OCI-LY3 (cell line): ENCODE data around the gene IPO7.
"Not testable (repeated sequence)": the region's sequence is repeated elsewhere in the genome, so short reads cannot be mapped to it uniquely, and the experiment has no call there.

Experiments used
- H2AFZ ChIP-seq: fragments of 200-600, 300-600 bp; shearing (Covaris generic); 2 replicates; pipeline ENCODE4 v1.6.0; 2014; ENCODE audit warnings: antibody characterized with exemption, low read depth, low read length
- H3K27ac ChIP-seq: fragments of 200-600, 300-600 bp; sonication (generic); 2 replicates; pipeline ENCODE4 v1.5.1; 2014; ENCODE audit warnings: mild to moderate bottlenecking, low read length, moderate library complexity, mixed read lengths
- H3K27me3 ChIP-seq: fragments of 200-600, 300-600 bp; sonication (generic); 2 replicates; pipeline ENCODE4 v1.6.1; 2014; ENCODE audit warnings: low read depth, low read length, mixed read lengths
- H3K36me3 ChIP-seq: fragments of 200-600, 300-600 bp; sonication (generic); replicated peaks from 2 replicates; pipeline ENCODE3; 2014; ENCODE audit warnings: low read depth, low read length, mixed read lengths
- H3K4me1 ChIP-seq: fragments of 300-600, 200-600 bp; sonication (generic); 2 replicates; pipeline ENCODE4 v1.6.1; 2014; ENCODE audit warnings: low read length, mixed read lengths
- H3K4me2 ChIP-seq: fragments of 200-600, 300-600 bp; sonication (generic); 2 replicates; pipeline ENCODE4 v1.6.1; 2014; ENCODE audit warnings: low read length, mixed read lengths
- H3K4me3 ChIP-seq: fragments of 300-600, 200-600 bp; sonication (generic); 2 replicates; pipeline ENCODE4 v1.5.1; 2014; ENCODE audit warnings: antibody characterized with exemption, mild to moderate bottlenecking, low read length, moderate library complexity
- H3K79me2 ChIP-seq: fragments of 300-600, 200-600 bp; shearing (Covaris generic); 2 replicates; pipeline ENCODE4 v1.6.1; 2014; ENCODE audit warnings: mild to moderate bottlenecking, low read length, mixed read lengths
- H3K9ac ChIP-seq: fragments of 300-600, 200-600 bp; shearing (Covaris generic); 2 replicates; pipeline ENCODE4 v1.6.0; 2014; ENCODE audit warnings: mild to moderate bottlenecking, low read length, moderate library complexity
- H3K9me3 ChIP-seq: fragments of 200-600, 300-600 bp; shearing (Covaris generic); 2 replicates; pipeline ENCODE4 v1.6.1; 2014; ENCODE audit warnings: low read length, mixed read lengths; ENCODE audit not compliant: insufficient read depth
- H4K20me1 ChIP-seq: fragments of 200-600, 300-600 bp; sonication (generic); 2 replicates; pipeline ENCODE4 v1.6.1; 2016; ENCODE audit warnings: low read length, mixed read lengths; ENCODE audit not compliant: insufficient read depth
- EZH2phosphoT487 ChIP-seq: fragments of 200-600 bp; shearing (Covaris generic); IDR thresholded peaks from 2 replicates; pipeline ENCODE4 v1.6.1; 2018; ENCODE audit warnings: antibody characterized with exemption, mixed run types, low read depth
- TF ChIP-seq, protein P1 (sequence below): fragments of 200-600, 300-600 bp; sonication (generic); IDR thresholded peaks from 2 replicates; pipeline ENCODE4 v1.5.1; 2014; ENCODE audit warnings: antibody characterized with exemption, low read length, low read depth

The IPO7 gene

GRCh38 chr11:9351321-9351881 is 33.1 kb upstream of the IPO7 start:
- Histone ChIP-seq H3K36me3 (no peaks in the 10 kb centered on the region), H4K20me1 (no peaks in the 10 kb centered on the region), H2AFZ (no peak overlapping the region), H3K79me2 (no peaks in the 10 kb centered on the region), H3K9me3 (no peaks in the 10 kb centered on the region), H3K4me2 (no peak overlapping the region), H3K9ac (no peak overlapping the region), H3K4me1 (no peaks in the 10 kb centered on the region), H3K27ac (no peak overlapping the region), H3K4me3 (no peak overlapping the region), H3K27me3 (peaks cover 9% of the 10 kb centered on the region; the same call in 1 of the 2 replicates)
- TF ChIP-seq, protein P1, sequence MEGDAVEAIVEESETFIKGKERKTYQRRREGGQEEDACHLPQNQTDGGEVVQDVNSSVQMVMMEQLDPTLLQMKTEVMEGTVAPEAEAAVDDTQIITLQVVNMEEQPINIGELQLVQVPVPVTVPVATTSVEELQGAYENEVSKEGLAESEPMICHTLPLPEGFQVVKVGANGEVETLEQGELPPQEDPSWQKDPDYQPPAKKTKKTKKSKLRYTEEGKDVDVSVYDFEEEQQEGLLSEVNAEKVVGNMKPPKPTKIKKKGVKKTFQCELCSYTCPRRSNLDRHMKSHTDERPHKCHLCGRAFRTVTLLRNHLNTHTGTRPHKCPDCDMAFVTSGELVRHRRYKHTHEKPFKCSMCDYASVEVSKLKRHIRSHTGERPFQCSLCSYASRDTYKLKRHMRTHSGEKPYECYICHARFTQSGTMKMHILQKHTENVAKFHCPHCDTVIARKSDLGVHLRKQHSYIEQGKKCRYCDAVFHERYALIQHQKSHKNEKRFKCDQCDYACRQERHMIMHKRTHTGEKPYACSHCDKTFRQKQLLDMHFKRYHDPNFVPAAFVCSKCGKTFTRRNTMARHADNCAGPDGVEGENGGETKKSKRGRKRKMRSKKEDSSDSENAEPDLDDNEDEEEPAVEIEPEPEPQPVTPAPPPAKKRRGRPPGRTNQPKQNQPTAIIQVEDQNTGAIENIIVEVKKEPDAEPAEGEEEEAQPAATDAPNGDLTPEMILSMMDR = no peak
- TF ChIP-seq EZH2phosphoT487 = no peak

DNA sequence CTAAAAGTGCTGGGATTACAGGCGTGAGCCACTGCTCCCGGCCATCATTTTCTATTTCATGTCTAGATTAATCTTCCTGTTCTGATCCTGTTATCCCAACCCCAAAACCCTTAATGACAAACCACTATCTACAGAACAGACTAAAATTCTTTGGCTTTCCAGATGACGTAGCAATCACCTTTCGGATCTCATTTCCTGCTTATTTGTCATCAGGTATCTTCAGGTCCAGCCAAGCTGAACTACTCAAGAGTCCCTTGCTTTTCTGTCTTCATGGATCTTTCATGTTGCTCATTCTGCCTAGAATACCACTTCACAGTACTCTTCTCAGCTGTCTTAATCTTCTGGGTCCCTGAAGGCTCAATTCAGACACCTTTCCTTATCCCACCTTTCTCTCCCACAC is 27.4 kb upstream of the IPO7 start:
- Histone ChIP-seq H3K4me1 (no peaks in the 10 kb centered on the region), H4K20me1 (no peaks in the 10 kb centered on the region), H3K27me3 (no peaks in the 10 kb centered on the region), H3K27ac (no peak overlapping the region), H3K9me3 (no peaks in the 10 kb centered on the region), H3K9ac (no peak overlapping the region), H3K36me3 (no peaks in the 10 kb centered on the region), H3K4me2 (no peak overlapping the region), H3K79me2 (no peaks in the 10 kb centered on the region), H2AFZ (no peak overlapping the region), H3K4me3 (no peak overlapping the region)
- no peak for TF ChIP-seq EZH2phosphoT487
- TF ChIP-seq, protein P1 = no peak

DNA sequence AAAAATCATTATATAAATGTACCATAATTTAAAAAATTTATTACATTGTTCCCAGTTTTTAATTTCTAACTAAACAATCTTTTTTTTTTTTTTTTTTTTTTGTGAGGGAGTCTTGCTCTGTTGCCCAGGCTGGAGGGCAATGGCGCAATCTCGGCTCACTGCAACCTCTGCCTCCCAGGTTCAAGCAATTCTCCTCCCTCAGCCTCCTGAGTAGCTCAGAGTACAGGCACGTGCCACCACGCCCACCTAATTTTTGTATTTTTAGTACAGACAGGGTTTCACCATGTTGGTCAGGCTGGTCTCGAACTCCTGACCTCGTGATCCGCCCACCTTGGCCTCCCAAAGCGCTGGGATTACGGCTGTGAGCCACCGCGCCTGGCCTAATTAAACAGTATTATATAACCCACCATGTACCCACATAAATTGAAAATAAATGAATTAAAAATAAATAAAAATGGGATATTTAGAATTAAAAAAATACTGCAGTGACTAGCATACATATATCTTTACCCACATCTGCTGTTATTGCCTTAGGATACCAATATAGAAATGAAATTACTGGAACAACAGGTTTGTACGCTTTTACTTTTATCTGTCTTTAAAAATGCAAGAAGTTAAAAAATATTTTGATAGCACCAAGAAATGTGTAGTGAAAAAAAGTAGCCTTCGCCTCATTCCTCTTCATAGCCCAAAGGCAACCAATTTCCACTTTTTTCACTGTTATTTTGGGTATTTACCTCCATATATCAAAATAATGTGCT is 23.4 kb upstream of the IPO7 start:
- not testable (repeated sequence) for H3K36me3 ChIP-seq, H2AFZ ChIP-seq, H3K4me2 ChIP-seq, H3K27ac ChIP-seq, H4K20me1 ChIP-seq, H3K9ac ChIP-seq, H3K27me3 ChIP-seq, H3K4me1 ChIP-seq, H3K79me2 ChIP-seq, H3K9me3 ChIP-seq, H3K4me3 ChIP-seq

- H3K4me3 ChIP-seq = no peak overlapping the region
- H3K27me3 ChIP-seq = no peaks in the 10 kb centered on the region
- TF ChIP-seq, protein P1 = no peak
- no peak overlapping the region for H3K4me2 ChIP-seq
- H3K4me1 ChIP-seq = peaks cover 9% of the 10 kb centered on the region; the same call in 1 of the 2 replicates
- H3K27ac ChIP-seq = no peak overlapping the region
- H3K79me2 ChIP-seq = no peaks in the 10 kb centered on the region
- H3K9me3 ChIP-seq = no peaks in the 10 kb centered on the region
- H4K20me1 ChIP-seq = no peaks in the 10 kb centered on the region
- no peak overlapping the region for H2AFZ ChIP-seq
- H3K36me3 ChIP-seq = no peaks in the 10 kb centered on the region
- no peak overlapping the region for H3K9ac ChIP-seq
Measured at GRCh38 chr11:9362393-9362863, 22.0 kb upstream of the IPO7 start.
